Transverse colon (tissue), 4 donors: ENCODE data around the gene MAP3K1.

Experiments used
- CTCF ChIP-seq, 5 experiments: fragments of 200-600 bp in 3 of 5; fragments of 450-650 bp in 2 of 5; sonication (generic) in 3 of 5; IDR thresholded peaks; 1 replicate in 2 of 5; 2 replicates in 3 of 5; pipeline ENCODE4 v1.5.1; 2016 to 2017; ENCODE audit warnings: antibody characterized with exemption in 5 of 5, inconsistent platforms in 3 of 5, mild to moderate bottlenecking in 2 of 5, moderate library complexity in 1 of 5
- EP300 ChIP-seq: sonication (generic); formaldehyde crosslinking; IDR thresholded peaks from one replicate; pipeline ENCODE4 v1.6.1; 2017; ENCODE audit warnings: antibody characterized with exemption, low read depth
- POLR2A ChIP-seq: fragments of 450-650 bp; IDR thresholded peaks from one replicate; pipeline ENCODE4 v1.6.1; 2016; ENCODE audit warnings: antibody characterized with exemption, mild to moderate bottlenecking, moderate library complexity
- POLR2AphosphoS5 ChIP-seq, 3 donors: sonication (generic); formaldehyde crosslinking; IDR thresholded peaks; one replicate each; pipeline ENCODE4 v1.6.1; 2016; ENCODE audit warnings: antibody characterized with exemption in 3 of 3

- no peak for TF ChIP-seq CTCF (IDR thresholded peaks at IDR 0.05)
- TF ChIP-seq POLR2AphosphoS5 (IDR thresholded peaks at IDR 0.05): no peak
- no peak for TF ChIP-seq POLR2A
- TF ChIP-seq EP300: no peak
These were observed 102.2 kb downstream of the MAP3K1 start for GRCh38 chr5:56917534-56917933.
